Nephron (organoid): ENCODE results near the gene PFDN1.
A peak's percentile ranks its signal among the peaks of the same experiment; 100 is the strongest.

Experiments
- H3K27ac Mint-ChIP-seq, 3 experiments: 2 replicates each; pipeline ENCODE4 v1.8.0; 2020; ENCODE audit warnings: mixed read lengths in 3 of 3, mild to moderate bottlenecking in 2 of 3, moderate library complexity in 1 of 3
- H3K27me3 Mint-ChIP-seq: 2 replicates; pipeline ENCODE4 v1.8.0; 2021; ENCODE audit warnings: low read depth, mild to moderate bottlenecking, moderate library complexity, mixed read lengths
- H3K36me3 Mint-ChIP-seq: 2 replicates; pipeline ENCODE4 v1.8.0; 2020; ENCODE audit warnings: low read depth, mixed read lengths
- H3K4me1 Mint-ChIP-seq: 2 replicates; pipeline ENCODE4 v1.8.0; 2020; ENCODE audit warnings: mixed read lengths
- H3K4me3 Mint-ChIP-seq, 3 experiments: 2 replicates each; pipeline ENCODE4 v1.8.0; 2020; ENCODE audit warnings: mild to moderate bottlenecking in 3 of 3, mixed read lengths in 3 of 3, moderate library complexity in 2 of 3
- H3K9me3 Mint-ChIP-seq: 2 replicates; pipeline ENCODE4 v1.8.0; 2020; ENCODE audit warnings: mixed read lengths
- CTCF ChIP-seq, 3 experiments: fragments of 200-600 bp; sonication (generic); IDR thresholded peaks; one replicate each; pipeline ENCODE4 v1.5.0; 2021; ENCODE audit warnings: antibody characterized with exemption in 3 of 3; ENCODE audit not compliant: unreplicated experiment in 3 of 3

PFDN1 gene

GRCh38 chr5:140293091-140293848, 9.6 kb downstream of the PFDN1 start:
- peak overlapping the region in 1 of 3 experiments; percentile 50 for H3K27ac Mint-ChIP-seq
- peaks cover 10% of the 10 kb centered on the region for H3K36me3 Mint-ChIP-seq
- H3K9me3 Mint-ChIP-seq: no peaks in the 10 kb centered on the region
- no peaks in the 10 kb centered on the region for H3K27me3 Mint-ChIP-seq
- TF ChIP-seq CTCF (IDR thresholded peaks at IDR 0.05; ENCODE audit: unreplicated experiment in 3 of 3): no peak
- H3K4me1 Mint-ChIP-seq: peaks cover 51% of the 10 kb centered on the region
- no peak overlapping the region for H3K4me3 Mint-ChIP-seq

GRCh38 chr5:140292212-140293036, 10.5 kb downstream of the PFDN1 start:
- H3K4me1 Mint-ChIP-seq: peaks cover 43% of the 10 kb centered on the region
- H3K27me3 Mint-ChIP-seq: no peaks in the 10 kb centered on the region
- H3K27ac Mint-ChIP-seq: no peak overlapping the region
- no peak overlapping the region for H3K4me3 Mint-ChIP-seq
- no peaks in the 10 kb centered on the region for H3K9me3 Mint-ChIP-seq
- no peak for TF ChIP-seq CTCF (IDR thresholded peaks at IDR 0.05; ENCODE audit: unreplicated experiment in 3 of 3)
- H3K36me3 Mint-ChIP-seq: peaks cover 10% of the 10 kb centered on the region

- Mint-ChIP-seq H3K27me3 (no peaks in the 10 kb centered on the region), H3K36me3 (peaks cover 4% of the 10 kb centered on the region), H3K4me1 (peaks cover 8% of the 10 kb centered on the region), H3K9me3 (no peaks in the 10 kb centered on the region), H3K27ac (no peak overlapping the region), H3K4me3 (no peak overlapping the region)
- no peak for TF ChIP-seq CTCF (IDR thresholded peaks at IDR 0.05; ENCODE audit: unreplicated experiment in 3 of 3)
These were observed 14.9 kb downstream of the PFDN1 start for GRCh38 chr5:140287801-140288521.

GRCh38 chr5:140286424-140286823, 16.5 kb downstream of the PFDN1 start:
- Mint-ChIP-seq H3K27me3 (no peaks in the 10 kb centered on the region), H3K36me3 (peaks cover 4% of the 10 kb centered on the region)

GRCh38 chr5:140284013-140284412, 18.9 kb downstream of the PFDN1 start:
- Mint-ChIP-seq H3K9me3 (no peaks in the 10 kb centered on the region), H3K4me1 (no peaks in the 10 kb centered on the region), H3K4me3 (no peak overlapping the region), H3K27me3 (no peaks in the 10 kb centered on the region), H3K27ac (no peak overlapping the region), H3K36me3 (peaks cover 11% of the 10 kb centered on the region)
- no peak for TF ChIP-seq CTCF (IDR thresholded peaks at IDR 0.05; ENCODE audit: unreplicated experiment in 3 of 3)

More at GRCh38 chr5:140286424-140286823, 16.5 kb downstream of the PFDN1 start:
- H3K4me3 Mint-ChIP-seq: no peak overlapping the region
- TF ChIP-seq CTCF (IDR thresholded peaks at IDR 0.05; ENCODE audit: unreplicated experiment in 3 of 3): no peak
- no peak overlapping the region for H3K27ac Mint-ChIP-seq
- H3K9me3 Mint-ChIP-seq: no peaks in the 10 kb centered on the region
- H3K4me1 Mint-ChIP-seq: peaks cover 5% of the 10 kb centered on the region
